ENCODE data around the gene PRKN.

- no peak for TF ChIP-seq POLR2AphosphoS5 (IDR thresholded peaks at IDR 0.05)
- TF ChIP-seq, protein P1, sequence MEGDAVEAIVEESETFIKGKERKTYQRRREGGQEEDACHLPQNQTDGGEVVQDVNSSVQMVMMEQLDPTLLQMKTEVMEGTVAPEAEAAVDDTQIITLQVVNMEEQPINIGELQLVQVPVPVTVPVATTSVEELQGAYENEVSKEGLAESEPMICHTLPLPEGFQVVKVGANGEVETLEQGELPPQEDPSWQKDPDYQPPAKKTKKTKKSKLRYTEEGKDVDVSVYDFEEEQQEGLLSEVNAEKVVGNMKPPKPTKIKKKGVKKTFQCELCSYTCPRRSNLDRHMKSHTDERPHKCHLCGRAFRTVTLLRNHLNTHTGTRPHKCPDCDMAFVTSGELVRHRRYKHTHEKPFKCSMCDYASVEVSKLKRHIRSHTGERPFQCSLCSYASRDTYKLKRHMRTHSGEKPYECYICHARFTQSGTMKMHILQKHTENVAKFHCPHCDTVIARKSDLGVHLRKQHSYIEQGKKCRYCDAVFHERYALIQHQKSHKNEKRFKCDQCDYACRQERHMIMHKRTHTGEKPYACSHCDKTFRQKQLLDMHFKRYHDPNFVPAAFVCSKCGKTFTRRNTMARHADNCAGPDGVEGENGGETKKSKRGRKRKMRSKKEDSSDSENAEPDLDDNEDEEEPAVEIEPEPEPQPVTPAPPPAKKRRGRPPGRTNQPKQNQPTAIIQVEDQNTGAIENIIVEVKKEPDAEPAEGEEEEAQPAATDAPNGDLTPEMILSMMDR (IDR thresholded peaks at IDR 0.05 in 8 of 11, conservative IDR thresholded peaks at IDR 0.05 in 3 of 11), result no peak
These were observed 1180.9 kb downstream of the PRKN start for GRCh38 chr6:161546632-161547031.
